Upper lobe of left lung (tissue), 4 donors: ENCODE data around the gene SPTBN5.

Experiments
- CTCF ChIP-seq, 6 experiments: fragments of 450-650 bp in 4 of 6; fragments of 200-600 bp in 2 of 6; sonication (generic) in 2 of 6; IDR thresholded peaks; one replicate each; pipeline ENCODE4 v1.5.1; 2016 to 2019; ENCODE audit warnings: antibody characterized with exemption in 6 of 6
- POLR2A ChIP-seq, 4 donors: fragments of 450-650 bp; IDR thresholded peaks; one replicate each; pipeline ENCODE4 v1.5.1; 2016 to 2017; ENCODE audit warnings: antibody characterized with exemption in 4 of 4, mild to moderate bottlenecking in 2 of 4

- TF ChIP-seq CTCF (IDR thresholded peaks at IDR 0.05), result no peak
- TF ChIP-seq POLR2A (IDR thresholded peaks at IDR 0.05), result no peak
These were observed 2.7 kb upstream of the SPTBN5 start for GRCh38 chr15:41896566-41896965.
